Peyer's patch (tissue), 4 donors: Measurements from ENCODE around the gene HEY2.

Source experiments
- POLR2A ChIP-seq, 2 donors: fragments of 450-650 bp; IDR thresholded peaks; one replicate each; pipeline ENCODE4 v1.5.1; 2017; ENCODE audit warnings: antibody characterized with exemption in 2 of 2, mild to moderate bottlenecking in 2 of 2, moderate library complexity in 2 of 2
- TF ChIP-seq, protein P1 (sequence below), 6 experiments: fragments of 450-650 bp in 4 of 6; fragments of 200-600 bp in 2 of 6; sonication (generic) in 1 of 6; IDR thresholded peaks; one replicate each; pipeline ENCODE4 v1.5.1; 2017 to 2019; ENCODE audit warnings: antibody characterized with exemption in 6 of 6, mild to moderate bottlenecking in 3 of 6, moderate library complexity in 1 of 6

DNA sequence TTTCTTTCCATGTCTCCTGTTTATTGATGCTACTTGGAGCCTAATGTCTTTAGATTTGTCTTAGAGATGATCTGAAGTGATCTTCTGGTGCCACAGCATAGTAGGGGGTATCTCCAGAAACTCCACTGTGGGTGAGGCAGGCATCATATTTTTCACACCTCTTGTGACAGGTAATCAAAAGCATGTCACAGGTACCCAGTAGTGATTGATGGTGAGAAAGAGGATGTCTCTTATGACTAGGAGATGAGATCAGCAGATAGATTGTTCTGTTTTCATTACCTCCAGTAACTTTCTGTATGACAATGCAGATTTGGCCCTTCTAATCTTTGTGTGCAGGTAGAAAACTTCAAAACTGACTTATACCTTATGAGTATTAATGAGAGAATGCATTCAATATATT lies 54.8 kb downstream of the HEY2 start:
- no peak for TF ChIP-seq POLR2A (IDR thresholded peaks at IDR 0.05)
- TF ChIP-seq, protein P1, sequence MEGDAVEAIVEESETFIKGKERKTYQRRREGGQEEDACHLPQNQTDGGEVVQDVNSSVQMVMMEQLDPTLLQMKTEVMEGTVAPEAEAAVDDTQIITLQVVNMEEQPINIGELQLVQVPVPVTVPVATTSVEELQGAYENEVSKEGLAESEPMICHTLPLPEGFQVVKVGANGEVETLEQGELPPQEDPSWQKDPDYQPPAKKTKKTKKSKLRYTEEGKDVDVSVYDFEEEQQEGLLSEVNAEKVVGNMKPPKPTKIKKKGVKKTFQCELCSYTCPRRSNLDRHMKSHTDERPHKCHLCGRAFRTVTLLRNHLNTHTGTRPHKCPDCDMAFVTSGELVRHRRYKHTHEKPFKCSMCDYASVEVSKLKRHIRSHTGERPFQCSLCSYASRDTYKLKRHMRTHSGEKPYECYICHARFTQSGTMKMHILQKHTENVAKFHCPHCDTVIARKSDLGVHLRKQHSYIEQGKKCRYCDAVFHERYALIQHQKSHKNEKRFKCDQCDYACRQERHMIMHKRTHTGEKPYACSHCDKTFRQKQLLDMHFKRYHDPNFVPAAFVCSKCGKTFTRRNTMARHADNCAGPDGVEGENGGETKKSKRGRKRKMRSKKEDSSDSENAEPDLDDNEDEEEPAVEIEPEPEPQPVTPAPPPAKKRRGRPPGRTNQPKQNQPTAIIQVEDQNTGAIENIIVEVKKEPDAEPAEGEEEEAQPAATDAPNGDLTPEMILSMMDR (IDR thresholded peaks at IDR 0.05), result no peak
